K562 (cell line): ENCODE results near the gene RBM19. TPM values are rescaled to one million over a fixed set of nuclear protein-coding genes. Genes with fewer than 3 reads are reported as not detected.

ENCODE experiments used
- CREM ChIP-seq: IDR thresholded peaks from 2 replicates; pipeline ENCODE4 v1.6.1; 2014; ENCODE audit warnings: antibody characterized with exemption, low read depth
- FOXP1 ChIP-seq: sonication (generic); formaldehyde crosslinking; IDR thresholded peaks from 2 replicates; pipeline ENCODE4 v1.8.0; 2022; ENCODE audit warnings: mild to moderate bottlenecking, missing genetic modification reagents
- FUS ChIP-seq: fragments of 200-400 bp; formaldehyde crosslinking; optimal IDR thresholded peaks from 2 replicates; pipeline ENCODE3; 2017; ENCODE audit warnings: low read depth, low read length
- GATA2 ChIP-seq: sonication (generic); formaldehyde crosslinking; IDR thresholded peaks from 2 replicates; pipeline ENCODE4 v1.4.0; 2020; ENCODE audit warnings: mild to moderate bottlenecking, missing genetic modification reagents
- HDAC1 ChIP-seq, 2 experiments: fragments of 450-650 bp; IDR thresholded peaks; 2 replicates each; pipeline ENCODE4 v1.6.1; 2016 to 2017; ENCODE audit warnings: inconsistent platforms in 1 of 2, mild to moderate bottlenecking in 1 of 2, moderate library complexity in 1 of 2
- HEY1 ChIP-seq: fragments of 250-450 bp; sonication (Bioruptor Pico); IDR thresholded peaks from 2 replicates; pipeline ENCODE4 v1.5.0; 2020; ENCODE audit warnings: mild to moderate bottlenecking, moderate library complexity, borderline replicate concordance
- MLX ChIP-seq, 2 experiments: fragments of 450-650 bp in 1 of 2; sonication (generic) in 1 of 2; formaldehyde crosslinking; conservative IDR thresholded peaks; 2 replicates each; pipeline versions ENCODE4 v1.4.0 to v1.8.1; 2020 to 2022; ENCODE audit warnings: mild to moderate bottlenecking in 1 of 2, missing genetic modification reagents in 1 of 2
- MXI1 ChIP-seq: IDR thresholded peaks from 2 replicates; pipeline ENCODE4 v1.6.1; 2011; ENCODE audit warnings: low read depth, mild to moderate bottlenecking, improper control_type of control experiment, low read length
- NCOA4 ChIP-seq: fragments of 450-650 bp; IDR thresholded peaks from 2 replicates; pipeline ENCODE4 v1.6.1; 2018; ENCODE audit warnings: mild to moderate bottlenecking; ENCODE audit not compliant: partially characterized antibody
- NFE2L1 ChIP-seq: fragments of 450-650 bp; IDR thresholded peaks from 2 replicates; pipeline ENCODE4 v1.6.1; 2016; ENCODE audit warnings: missing genetic modification characterization, low read depth, mild to moderate bottlenecking, missing compliant biosample characterization, moderate library complexity, borderline replicate concordance
- PREB ChIP-seq: sonication (generic); formaldehyde crosslinking; IDR thresholded peaks from 2 replicates; pipeline ENCODE4 v1.8.1; 2023; ENCODE audit warnings: mild to moderate bottlenecking, missing genetic modification reagents
- RBM14 ChIP-seq: fragments of 200-400 bp; formaldehyde crosslinking; IDR thresholded peaks from 2 replicates; pipeline ENCODE4 v1.6.1; 2018; ENCODE audit warnings: low read depth, mild to moderate bottlenecking, low read length, moderate library complexity, borderline replicate concordance; ENCODE audit not compliant: insufficient read depth
- TCF15 ChIP-seq: fragments of 250-450 bp; sonication (Bioruptor Pico); IDR thresholded peaks from 2 replicates; pipeline ENCODE4 v1.8.0; 2022; ENCODE audit warnings: moderate library complexity, mild to moderate bottlenecking, inconsistent platforms
- ZBTB49 ChIP-seq: sonication (generic); formaldehyde crosslinking; IDR thresholded peaks from 2 replicates; pipeline ENCODE4 v1.8.0; 2022; ENCODE audit warnings: missing genetic modification reagents, mild to moderate bottlenecking, borderline replicate concordance
- ZNF197 ChIP-seq: fragments of 200-800 bp; sonication (Bioruptor generic); IDR thresholded peaks from 2 replicates; pipeline ENCODE4 v1.6.1; 2016; ENCODE audit warnings: low read depth, missing genetic modification characterization, missing compliant biosample characterization
- ZNF589 ChIP-seq: fragments of 200-800 bp; sonication (Bioruptor generic); IDR thresholded peaks from 2 replicates; pipeline ENCODE4 v1.6.1; 2016; ENCODE audit warnings: low read depth, missing genetic modification characterization, missing compliant biosample characterization
- ZNF592 ChIP-seq: fragments of 450-650 bp; IDR thresholded peaks from 2 replicates; pipeline ENCODE4 v1.6.1; 2017; ENCODE audit warnings: antibody characterized with exemption, mild to moderate bottlenecking
- polyA plus RNA-seq, 8 experiments: library from polyadenylated mRNA; depleted of rRNA in 4 of 8; stranded (reverse) in 5 of 8; unstranded in 3 of 8; fragments of >200 nt; fragmentation: Nextera tagmentation in 2 of 8; fragmentation: Illumina TruSeq in 1 of 8; extraction: Ambion mirVana in 2 of 8; extraction: Trizol in 1 of 8; gene quantifications; 2 replicates each; pipeline versions ENCODE4 v1.2.1 to v1.2.3, GENCODE V29; 2011 to 2014; ENCODE audit warnings: inconsistent platforms in 1 of 8, missing spikeins in 1 of 8
- total RNA-seq, 7 experiments: library from RNA; depleted of rRNA in 6 of 7; stranded (reverse); fragments of >200 nt in 6 of 7; fragmentation: Illumina TruSeq in 2 of 7; extraction: Trizol in 2 of 7; gene quantifications; 2 replicates each; pipeline versions ENCODE4 v1.2.1 to v1.2.3, GENCODE V29; 2011 to 2021; ENCODE audit warnings: low replicate concordance in 1 of 7

The RBM19 gene
- total and polyA plus RNA-seq, 9 of the 15 experiments (the other 6 are each of a cell fraction or from before 2014, with no cell fraction given) = 16.0 to 58.4 (median 37.9) TPM

- TF ChIP-seq ZNF197 (CRISPR knock-in tag) = no peak
- 0 out of 4 replicates have a peak, but pooled peaks of 1 of the 2 experiments have one; percentile 23 for TF ChIP-seq HDAC1 (IDR thresholded peaks at IDR 0.05)
- TF ChIP-seq MLX (CRISPR knock-in tag; conservative IDR thresholded peaks at IDR 0.05) = no peak
- TF ChIP-seq MXI1 = no peak
- no peak for TF ChIP-seq FOXP1 (CRISPR knock-in tag)
- no peak for TF ChIP-seq NFE2L1 (tag)
- no peak for TF ChIP-seq FUS
- no peak for TF ChIP-seq RBM14
- TF ChIP-seq ZNF589 (CRISPR knock-in tag) = no peak
- TF ChIP-seq PREB (CRISPR knock-in tag) = no peak
- no peak for TF ChIP-seq HEY1 (CRISPR knock-in tag)
- TF ChIP-seq ZBTB49 = no peak
- TF ChIP-seq ZNF592 = no peak
- no peak for TF ChIP-seq NCOA4
- no peak for TF ChIP-seq GATA2 (CRISPR knock-in tag)
- no peak for TF ChIP-seq CREM
- no peak for TF ChIP-seq TCF15
Observed at GRCh38 chr12:113788020-113788856, 177.9 kb downstream of the RBM19 start (continued).
